HG03442 (cell line): ENCODE data around the gene CACNA1I.

ENCODE experiments used
- ATAC-seq: cut with Tn5 transposase; IDR thresholded peaks from one replicate; pipeline ENCODE4 v1.9.1; 2021; ENCODE audit warnings: mild to moderate bottlenecking, moderate library complexity; ENCODE audit not compliant: unreplicated experiment

CACNA1I gene

DNA sequence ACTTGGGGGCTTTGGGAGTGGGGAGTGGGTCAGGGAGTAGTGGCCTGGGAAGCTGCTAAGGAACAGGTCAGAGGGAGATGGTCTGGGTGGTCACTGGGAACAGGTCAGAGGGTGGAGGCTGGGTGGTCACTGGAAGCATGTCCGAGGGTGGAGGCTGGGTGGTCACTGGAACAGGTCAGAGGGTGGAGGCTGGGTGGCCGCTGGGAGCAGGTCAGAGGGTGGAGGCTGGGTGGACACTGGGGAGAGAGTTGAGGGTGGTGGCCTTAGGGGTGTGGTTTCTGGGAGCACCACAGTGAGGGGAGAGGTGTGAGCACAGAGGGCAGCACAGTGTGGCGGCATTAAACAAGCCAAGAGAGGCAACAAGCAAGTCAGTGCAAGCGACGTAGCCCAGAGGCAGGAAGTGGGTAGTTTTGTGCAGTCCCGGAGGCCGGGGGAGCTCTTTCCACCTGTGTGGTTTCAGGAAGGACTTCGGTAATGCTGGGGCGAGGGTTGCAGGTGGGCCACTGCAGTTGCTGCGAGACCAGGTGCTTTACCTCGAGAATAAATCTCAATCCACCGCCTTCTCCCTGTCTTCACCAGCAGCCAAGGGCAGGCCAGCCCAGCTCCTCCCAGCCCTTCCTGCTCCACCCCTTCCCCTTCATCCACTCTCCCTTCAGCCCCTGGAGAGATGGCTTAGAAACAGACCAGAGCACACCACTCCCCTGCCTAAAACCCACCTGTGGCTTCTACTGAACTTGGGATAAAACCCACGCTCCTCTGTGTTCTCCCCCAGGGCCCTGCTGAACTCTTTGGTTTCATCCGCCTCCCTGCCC, 3.2 kb upstream of the CACNA1I start:
- ATAC-seq, result no peak

DNA sequence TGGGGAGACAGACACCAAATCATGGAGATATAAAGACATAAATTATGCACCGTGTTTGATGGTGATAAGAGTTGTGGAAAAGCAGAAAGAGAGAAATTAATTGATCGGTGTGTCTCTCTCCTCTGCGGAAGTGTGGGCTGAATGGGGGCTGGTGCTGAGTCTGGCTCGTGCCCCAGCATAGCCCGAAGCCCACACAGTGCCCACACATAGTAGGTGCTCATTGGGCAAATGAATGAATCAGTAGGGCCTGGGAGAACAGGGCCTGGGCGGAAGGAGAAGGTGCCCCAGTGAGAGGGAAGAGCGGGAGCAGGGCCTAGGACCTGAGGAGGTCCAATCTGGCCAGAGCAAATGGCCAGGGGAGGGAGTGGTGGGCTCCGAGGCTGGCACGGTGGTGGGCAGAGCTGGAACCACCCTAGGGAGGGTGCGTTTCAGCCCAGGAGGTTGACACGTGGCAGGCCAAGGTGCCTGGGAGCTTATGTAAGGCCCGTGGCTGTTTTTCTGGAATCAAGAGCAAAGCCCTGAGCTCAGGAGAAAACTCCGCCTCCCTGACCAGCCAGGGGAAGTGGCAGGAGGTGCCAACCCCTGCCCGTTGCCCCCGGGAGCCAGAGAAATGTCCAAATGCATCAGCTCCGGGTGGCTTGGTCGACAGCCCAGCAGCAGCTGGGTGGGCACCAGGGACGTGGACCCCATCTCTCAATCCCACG, 2.1 kb upstream of the CACNA1I start:
- ATAC-seq, result no peak

DNA sequence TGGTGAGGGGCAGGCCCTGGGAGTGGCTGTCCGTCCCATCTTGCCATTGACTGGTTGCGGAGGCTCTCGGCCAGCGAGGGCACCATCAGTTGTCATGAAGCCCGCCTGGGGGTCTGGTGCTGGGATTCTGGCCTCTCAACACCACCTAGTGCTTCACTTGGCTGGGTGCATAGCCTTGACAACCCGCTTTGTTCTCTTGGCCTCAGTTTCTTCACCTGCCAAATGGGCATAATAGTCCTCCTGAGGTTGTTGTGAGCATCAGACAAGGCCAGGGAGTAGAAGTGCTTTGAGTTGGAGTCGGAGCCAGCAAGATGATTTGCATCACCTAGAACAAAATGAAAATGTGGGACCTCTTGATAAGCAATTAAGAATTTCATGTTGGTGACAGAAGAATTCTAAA, 1.5 kb upstream of the CACNA1I start:
- ATAC-seq, result no peak

DNA sequence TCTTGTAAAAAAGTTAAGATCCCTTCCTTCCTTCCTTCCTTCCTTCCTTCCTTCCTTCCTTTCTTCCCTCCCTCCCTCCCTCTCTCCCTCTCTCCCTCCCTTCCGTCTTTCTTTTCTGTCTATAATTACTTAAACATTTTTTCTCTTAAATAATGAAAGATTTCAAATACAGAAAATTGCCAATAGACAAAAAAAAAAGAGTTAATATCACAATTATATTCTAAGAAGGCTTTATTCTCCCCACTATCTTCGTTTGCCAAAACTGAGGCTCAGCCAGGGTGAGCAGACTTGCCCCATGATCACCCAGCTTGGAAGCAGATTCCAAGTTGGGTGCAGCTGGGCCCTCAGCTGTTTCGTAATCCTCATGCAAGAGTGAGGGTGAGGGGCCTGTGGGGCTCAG, 327 bp upstream of the CACNA1I start:
- ATAC-seq, result no peak

DNA sequence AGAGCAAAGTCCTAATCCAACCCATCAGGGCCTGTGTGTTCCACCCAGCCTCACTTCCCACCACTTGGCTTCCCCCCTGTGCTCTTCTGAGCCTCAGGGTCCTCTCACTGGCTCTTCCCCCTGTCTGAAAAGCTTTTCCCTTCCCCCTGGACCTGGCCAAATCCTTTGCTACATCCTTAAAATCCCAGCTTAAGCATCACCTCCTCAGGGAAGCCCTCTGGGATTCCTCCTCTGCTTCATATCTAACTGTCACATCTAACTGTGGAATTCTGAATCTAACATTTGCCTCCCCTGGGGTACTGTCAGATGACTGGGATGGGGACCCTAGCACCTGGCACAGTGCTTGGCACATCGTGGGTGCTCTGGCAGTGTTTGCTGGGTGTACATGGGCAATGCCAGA, 985 bp downstream of the CACNA1I start:
- no peak for ATAC-seq

DNA sequence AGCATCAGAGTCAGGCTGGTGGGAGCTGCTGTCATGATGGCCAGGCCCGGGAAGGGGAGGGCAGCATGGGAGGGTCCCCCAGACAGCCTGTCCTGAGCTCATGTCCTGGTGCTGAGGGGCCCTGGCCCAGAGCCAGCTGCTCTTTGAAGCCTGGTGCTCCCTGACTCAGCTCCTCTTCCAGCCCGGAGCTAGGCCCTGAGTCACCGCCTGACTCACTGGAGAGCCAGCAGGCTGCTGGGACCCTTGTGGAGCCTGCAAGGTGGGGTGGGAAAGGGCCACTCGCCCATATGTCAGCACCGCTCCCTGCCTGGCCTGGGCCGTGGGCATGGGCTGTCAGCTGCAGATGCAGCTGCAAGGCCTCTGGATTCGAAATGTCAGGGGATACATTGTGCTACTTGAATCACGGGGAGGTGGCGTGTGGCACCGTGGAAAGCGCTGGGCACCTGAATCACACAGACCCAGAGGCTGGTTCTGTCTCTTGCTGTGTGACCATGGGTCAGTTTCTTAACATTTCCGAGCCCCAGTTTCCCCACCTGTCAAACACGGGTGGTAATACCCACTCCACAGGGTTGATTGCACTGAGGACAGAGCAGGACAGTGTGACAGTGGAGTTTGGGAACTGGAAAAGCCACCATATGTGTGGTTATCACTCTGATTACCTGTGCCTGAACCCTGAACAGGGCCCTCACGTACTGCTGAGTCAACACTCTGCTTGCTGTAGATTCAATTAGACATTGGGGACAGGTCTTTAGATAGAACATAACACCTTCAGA, 4.4 kb downstream of the CACNA1I start:
- ATAC-seq, result no peak

DNA sequence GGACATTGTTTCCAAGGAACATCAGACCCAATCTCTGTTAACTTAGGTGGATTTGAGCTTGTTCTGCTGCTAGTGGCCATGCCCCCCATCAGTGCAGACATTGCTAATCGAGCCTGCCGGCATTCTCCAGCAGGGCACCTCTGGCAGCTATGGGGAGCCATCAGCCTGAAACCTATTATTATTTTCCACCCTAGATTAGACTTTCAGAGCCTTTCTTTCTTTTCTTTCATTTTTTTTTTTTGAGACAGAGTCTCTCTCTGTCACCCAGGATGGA, 4.9 kb downstream of the CACNA1I start:
- ATAC-seq, result no peak

DNA sequence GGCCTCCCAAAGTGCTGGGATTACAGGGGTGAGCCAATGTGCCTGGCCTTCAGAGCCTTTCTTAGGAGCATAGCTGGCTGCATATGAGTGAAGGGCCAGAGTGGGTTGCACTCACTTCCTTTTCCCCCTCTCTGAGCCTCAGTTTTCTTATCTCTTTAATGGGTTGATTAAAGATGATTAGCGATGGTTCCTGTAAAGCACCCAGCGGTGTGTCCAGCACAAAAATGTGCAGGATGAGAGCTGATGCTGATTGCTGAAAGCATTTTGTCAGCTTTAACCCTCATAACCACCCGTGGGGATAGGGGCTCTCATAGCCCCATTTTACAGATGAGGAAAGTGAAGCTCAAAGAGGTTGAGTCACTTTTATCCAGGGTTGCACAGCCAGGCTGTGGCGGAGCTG, 5.5 kb downstream of the CACNA1I start:
- ATAC-seq, result no peak

DNA sequence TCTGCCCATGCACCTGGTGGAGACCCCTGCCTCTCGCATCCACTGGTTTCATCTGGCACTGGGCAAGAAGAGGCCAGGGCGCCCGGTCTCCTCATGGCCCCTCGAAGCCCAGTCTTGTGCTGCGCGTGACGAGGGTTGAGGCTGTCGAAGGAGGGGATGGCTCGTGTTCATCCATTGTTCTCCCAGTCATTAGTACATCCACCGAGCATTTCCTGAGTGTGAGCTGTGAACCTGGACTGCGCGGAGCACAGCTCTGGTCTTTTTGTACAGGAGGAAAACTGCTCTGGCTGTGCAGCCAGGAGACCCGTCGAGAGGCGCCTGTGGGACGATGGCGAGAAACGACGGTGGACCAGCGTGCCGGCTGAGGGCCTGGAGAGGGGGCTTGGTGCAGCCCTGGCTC, 6.8 kb downstream of the CACNA1I start:
- no peak for ATAC-seq

DNA sequence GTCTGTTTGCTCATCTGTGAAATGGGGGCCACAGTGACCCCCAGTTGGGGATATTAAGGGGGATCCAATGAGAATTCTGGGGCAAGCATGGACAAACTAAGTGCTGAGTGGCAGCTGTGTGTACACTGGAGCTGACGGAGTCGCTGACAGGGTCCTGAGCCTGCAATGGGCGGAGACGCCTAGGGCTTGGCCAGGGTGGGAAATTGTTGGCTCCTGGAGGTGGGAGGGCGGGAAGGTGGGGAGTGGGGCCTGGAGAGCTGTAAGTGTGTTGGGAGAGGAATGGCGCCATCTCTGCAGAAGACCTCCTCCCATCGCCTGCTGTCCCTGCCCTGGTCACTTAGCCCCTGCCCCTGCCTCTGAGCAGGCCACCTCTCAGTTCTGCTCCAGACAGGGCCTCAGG, 7.3 kb downstream of the CACNA1I start:
- no peak for ATAC-seq

DNA sequence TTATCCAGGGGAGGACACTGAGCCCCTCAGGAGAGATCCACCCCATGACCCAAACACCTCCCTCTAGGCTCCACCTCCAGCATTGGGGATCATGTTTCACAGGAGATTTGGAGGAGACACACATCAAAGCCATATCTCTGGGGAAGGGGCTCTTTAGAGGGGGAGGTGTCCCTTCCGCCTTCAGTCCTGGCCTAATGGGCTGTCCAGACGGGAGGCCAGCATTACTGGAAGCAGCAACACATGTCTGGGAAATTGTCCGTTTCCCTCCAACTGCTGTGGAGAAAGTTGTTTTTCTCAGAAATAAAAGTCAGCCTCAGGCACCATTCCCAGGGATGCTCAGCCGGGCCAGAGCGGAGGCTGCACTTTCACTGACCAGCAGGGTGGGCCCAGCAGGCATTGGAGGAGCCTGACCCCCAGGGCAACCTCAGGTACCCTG, 9.5 kb downstream of the CACNA1I start:
- no peak for ATAC-seq

DNA sequence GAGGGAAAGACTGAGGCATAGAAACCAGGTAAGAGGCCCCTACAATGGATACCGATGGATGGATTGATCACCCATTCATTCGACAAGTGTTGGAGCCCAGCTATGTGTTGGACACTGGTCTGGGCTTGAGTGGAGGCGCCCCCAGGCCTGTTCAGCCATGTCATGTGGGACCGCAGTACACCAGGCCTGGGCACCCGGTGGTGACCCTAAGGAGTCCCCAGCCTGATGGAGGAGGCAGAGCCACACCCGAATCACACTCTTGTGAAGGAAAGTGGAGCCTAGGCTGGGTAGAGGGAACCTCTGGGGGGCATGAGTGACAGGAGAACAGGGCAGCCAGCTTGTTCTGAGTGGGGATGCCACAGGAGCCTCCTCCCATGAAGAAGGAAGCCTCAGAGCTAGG, 10.2 kb downstream of the CACNA1I start:
- ATAC-seq, result no peak

DNA sequence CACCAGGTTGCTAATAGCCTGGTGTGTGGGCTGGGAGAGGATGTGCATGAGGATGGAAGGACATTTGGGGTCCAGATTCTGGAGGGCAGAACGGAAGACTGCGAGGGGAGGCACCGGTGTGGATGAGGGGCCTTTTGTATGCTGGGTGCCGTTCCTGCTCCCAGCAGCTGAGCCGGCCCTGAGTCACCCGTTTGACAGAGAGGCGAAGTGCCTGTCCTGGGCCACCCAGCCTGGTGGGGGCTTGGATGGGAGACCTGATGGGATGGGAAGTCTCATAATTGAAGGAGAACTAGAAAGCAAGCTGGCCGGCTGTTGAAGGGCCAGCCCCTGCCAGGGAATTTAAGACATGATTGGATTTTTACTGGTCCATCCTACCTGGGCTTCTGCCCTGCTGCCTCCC, 10.8 kb downstream of the CACNA1I start:
- ATAC-seq, result no peak

DNA sequence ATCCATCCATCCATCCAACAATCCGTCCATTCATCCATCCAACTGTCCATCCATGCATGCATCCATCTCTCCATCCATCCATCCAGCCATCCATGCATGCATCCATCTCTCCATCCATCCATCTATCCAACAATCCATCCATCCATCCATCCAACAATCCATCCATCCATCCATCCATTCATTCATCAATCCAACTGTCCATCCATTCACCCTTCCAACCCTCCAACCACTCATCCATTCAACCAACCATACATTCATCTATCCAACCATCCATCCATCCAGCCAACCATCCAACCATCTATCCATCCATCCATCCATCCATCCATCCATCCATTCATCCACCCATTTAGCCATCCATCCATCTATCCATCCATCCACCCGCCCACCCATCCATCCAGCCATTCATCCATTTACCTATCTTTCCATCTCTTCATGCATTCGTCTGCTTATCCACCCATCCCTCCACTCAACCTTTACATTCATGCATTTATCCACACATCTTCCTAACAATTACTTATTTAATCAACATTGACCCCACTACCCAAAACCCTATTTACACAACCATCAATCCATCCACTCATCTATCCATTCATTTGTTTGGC, 12.6 kb downstream of the CACNA1I start:
- ATAC-seq, result no peak

DNA sequence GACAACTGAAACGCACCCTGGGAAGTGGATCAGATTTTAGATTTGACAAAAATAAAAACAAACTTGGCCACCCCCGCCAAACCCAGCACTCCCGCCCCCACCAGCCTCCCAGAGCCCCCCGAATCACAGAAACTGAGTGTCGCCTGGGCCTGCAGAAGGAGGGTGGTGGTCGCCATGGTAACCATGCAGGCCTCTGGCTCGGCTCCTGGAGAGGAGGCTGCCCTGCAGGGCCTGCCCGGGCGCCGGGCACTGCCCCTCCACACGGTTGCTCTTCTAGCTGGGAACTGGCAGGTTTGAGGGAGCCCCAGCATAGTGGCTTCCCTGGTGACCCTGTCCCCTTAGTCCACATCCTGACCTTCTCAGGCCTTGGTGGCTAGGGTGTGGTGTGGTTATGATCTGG, 19.3 kb downstream of the CACNA1I start:
- no peak for ATAC-seq

DNA sequence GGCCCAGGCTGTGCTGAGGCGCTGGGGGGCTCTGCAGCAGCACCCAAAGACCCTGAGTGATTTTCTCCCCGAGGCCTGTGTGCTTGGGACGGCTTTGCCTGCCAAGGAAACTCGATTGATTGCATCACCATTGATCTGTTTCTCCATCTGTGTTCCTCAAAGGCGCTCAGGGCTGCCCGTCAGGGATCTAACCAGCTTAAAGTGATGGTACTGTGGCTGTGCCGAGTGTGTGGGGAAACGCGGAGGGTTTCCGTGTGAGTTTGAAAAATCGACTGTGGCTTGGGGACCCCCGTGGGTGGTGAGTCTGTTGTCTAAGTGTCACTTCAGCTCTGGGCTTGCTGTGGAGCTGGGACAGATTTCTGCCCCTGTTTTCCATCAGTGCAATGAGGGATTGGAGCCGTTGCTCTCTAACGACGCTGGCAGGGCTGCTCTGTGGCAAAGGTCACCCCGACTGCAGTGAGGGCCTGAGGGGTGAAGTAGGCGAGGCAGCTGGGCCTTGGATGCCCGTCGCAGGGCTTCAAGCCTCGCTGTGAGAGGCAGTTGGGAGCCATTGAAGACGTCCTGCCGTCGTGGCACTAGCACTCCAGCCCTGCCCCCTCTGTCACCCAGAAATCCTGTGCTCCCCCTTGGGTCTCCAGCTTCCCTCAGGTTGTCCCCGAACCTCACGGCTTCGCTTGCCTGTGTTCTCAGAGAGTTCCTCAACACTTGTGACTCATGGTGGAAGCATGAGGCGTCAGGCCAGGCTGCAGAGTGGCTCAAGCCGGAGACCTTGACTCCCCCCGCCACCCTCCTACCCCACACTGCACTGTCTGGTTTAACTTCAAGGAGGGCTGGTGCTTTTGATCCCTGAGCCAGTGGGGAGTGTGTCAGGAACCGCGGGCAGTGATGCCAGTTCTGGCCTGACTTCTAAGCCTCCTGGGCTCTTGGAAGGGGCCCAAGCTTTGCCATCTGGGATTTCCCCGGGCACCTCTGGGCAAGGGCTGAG, 21.8 kb downstream of the CACNA1I start:
- no peak for ATAC-seq

DNA sequence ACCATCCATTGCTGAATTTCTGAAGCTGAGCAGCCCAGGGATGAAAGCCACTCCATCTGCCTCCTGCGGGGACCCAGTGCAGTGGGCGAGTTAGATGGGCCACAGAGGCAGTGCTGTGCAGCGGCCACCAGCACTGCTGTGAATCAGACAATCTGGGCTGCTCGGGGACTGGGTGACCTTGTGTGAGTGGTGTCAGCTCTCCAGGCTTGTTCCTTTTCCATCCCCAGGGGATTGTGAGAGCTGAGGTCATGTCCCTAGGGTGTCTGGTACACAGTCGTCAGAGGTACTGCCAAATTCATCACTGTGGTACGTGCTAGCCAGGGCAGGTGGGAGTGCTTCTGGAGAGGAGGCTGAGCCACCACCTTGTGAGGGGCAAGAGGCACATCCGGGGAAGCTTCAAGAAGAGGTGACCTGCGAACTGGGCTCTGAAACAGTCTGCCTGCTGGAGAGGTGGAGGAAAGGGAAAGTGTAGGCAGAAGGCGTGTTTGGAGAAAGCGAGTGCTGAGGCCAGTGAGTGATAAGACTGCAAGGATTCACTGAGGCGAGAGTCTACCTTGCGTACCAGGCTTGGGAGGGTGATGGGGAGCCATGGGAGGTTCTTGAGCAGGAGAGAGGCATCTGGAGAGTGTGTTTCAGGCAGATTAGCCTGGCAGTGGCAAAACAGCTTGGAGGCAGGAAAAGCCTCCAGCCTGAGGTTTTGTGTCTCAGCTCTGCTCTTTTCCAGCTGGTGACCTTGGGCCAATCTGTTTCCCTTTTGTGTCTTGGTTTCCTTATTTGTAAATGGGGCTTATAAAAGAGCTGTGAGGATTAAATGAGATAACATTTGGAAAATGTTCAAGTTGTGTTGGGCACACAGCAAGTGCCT, 22.7 kb downstream of the CACNA1I start:
- no peak for ATAC-seq

DNA sequence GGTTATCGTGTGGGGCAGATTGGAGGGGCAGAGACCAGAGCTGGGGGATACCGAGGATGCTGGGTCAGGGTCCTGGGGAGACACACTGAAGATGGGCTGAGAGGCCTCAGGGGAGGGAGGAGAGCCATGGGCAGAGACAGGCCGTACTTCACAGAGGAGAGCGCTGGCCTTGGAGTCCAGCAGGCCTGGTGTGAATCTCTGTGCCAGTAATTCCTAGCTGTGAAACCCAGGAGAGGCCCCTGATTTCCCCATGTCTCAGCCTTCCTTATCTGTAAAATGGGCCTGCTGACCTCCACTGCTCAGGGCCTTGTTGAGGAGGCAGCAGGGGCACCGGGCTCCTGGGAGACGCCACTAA, 23.4 kb downstream of the CACNA1I start:
- ATAC-seq, result no peak

DNA sequence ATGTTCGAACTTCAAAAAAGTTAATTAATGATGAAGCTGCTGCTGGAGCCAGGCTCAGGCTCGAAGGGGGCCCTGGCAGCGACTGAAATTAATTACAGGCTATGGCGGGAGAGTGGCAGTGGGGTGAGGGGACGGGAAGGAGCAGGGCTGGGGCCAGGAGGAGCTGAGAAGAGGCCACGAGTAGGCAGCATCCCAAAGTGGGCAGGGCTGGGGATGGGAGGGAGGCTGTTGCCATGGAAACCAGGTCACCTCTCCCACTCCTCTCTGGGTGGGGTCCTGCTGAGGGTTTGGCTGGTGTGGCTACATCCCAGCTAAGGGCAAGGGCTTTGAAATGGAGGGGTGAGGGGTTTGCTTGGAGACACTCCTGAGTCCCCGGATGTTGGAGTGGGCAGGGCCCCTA, 23.9 kb downstream of the CACNA1I start:
- no peak for ATAC-seq
